Measurements from ENCODE around the gene CTSA.

GRCh38 chr20:45843506-45843905 lies 47.6 kb upstream of the CTSA start:
- TF ChIP-seq CTCF (conservative IDR thresholded peaks at IDR 0.05) (no peak), EZH2 (IDR thresholded peaks at IDR 0.05; ENCODE audit: low read depth) (no peak)

All from PC-9 (cell line).